IPS-15b (cell line): ENCODE results near the gene IER3.

ENCODE experiments used
- H3K27me3 ChIP-seq: one replicate; pipeline ENCODE4 v1.6.1; 2013; ENCODE audit warnings: low read length; ENCODE audit not compliant: control insufficient read depth, insufficient read depth
- H3K36me3 ChIP-seq: one replicate; pipeline ENCODE4 v1.6.1; 2013; ENCODE audit warnings: low read length; ENCODE audit not compliant: control insufficient read depth, insufficient read depth
- H3K4me1 ChIP-seq: one replicate; pipeline ENCODE4 v1.6.1; 2013; ENCODE audit warnings: mild to moderate bottlenecking, low read length; ENCODE audit not compliant: control insufficient read depth, insufficient read depth
- H3K4me3 ChIP-seq: one replicate; pipeline ENCODE4 v1.5.1; 2013; ENCODE audit warnings: low read depth, low read length
- H3K9ac ChIP-seq: one replicate; pipeline ENCODE4 v1.6.1; 2013; ENCODE audit warnings: low read depth, mild to moderate bottlenecking, low read length
- H3K9me3 ChIP-seq: one replicate; pipeline ENCODE4 v1.6.1; 2013; ENCODE audit warnings: mild to moderate bottlenecking, low read length; ENCODE audit not compliant: control insufficient read depth, insufficient read depth

The IER3 gene

GRCh38 chr6:30741789-30742315 is 2.5 kb downstream of the IER3 start:
- Histone ChIP-seq H3K27me3 (peaks cover 7% of the 10 kb centered on the region), H3K9ac (peak overlapping the region; percentile 83), H3K4me1 (no peaks in the 10 kb centered on the region), H3K4me3 (peak overlapping the region; percentile 94), H3K36me3 (peaks cover 19% of the 10 kb centered on the region), H3K9me3 (no peaks in the 10 kb centered on the region)

- H3K4me1 ChIP-seq, result no peaks in the 10 kb centered on the region
- peaks cover 20% of the 10 kb centered on the region for H3K36me3 ChIP-seq
- no peak overlapping the region for H3K9ac ChIP-seq
Measured at GRCh38 chr6:30741063-30741779, 3.1 kb downstream of the IER3 start.

GRCh38 chr6:30740540-30740870 is 3.8 kb downstream of the IER3 start:
- no peak overlapping the region for H3K4me3 ChIP-seq
- H3K4me1 ChIP-seq, result no peaks in the 10 kb centered on the region
- H3K36me3 ChIP-seq, result peaks cover 25% of the 10 kb centered on the region
- peaks cover 6% of the 10 kb centered on the region for H3K27me3 ChIP-seq
- no peaks in the 10 kb centered on the region for H3K9me3 ChIP-seq
- no peak overlapping the region for H3K9ac ChIP-seq

More at GRCh38 chr6:30741063-30741779, 3.1 kb downstream of the IER3 start:
- peaks cover 7% of the 10 kb centered on the region for H3K27me3 ChIP-seq
- H3K9me3 ChIP-seq, result no peaks in the 10 kb centered on the region
- peak overlapping the region; percentile 94 for H3K4me3 ChIP-seq

GRCh38 chr6:30738532-30738931 is 5.8 kb downstream of the IER3 start:
- Histone ChIP-seq H3K27me3 (no peaks in the 10 kb centered on the region), H3K4me1 (no peaks in the 10 kb centered on the region), H3K9ac (no peak overlapping the region), H3K36me3 (peaks cover 32% of the 10 kb centered on the region), H3K4me3 (no peak overlapping the region), H3K9me3 (no peaks in the 10 kb centered on the region)

- Histone ChIP-seq H3K27me3 (no peaks in the 10 kb centered on the region), H3K36me3 (peaks cover 36% of the 10 kb centered on the region), H3K9ac (no peak overlapping the region), H3K4me3 (no peak overlapping the region), H3K9me3 (no peaks in the 10 kb centered on the region), H3K4me1 (no peaks in the 10 kb centered on the region)
Measured at GRCh38 chr6:30735668-30736314, 8.6 kb downstream of the IER3 start.

- Histone ChIP-seq H3K36me3 (peaks cover 32% of the 10 kb centered on the region), H3K9ac (no peak overlapping the region), H3K4me1 (no peaks in the 10 kb centered on the region), H3K27me3 (no peaks in the 10 kb centered on the region), H3K4me3 (no peak overlapping the region), H3K9me3 (no peaks in the 10 kb centered on the region)
Measured at GRCh38 chr6:30732237-30732943, 12.0 kb downstream of the IER3 start.

GRCh38 chr6:30730601-30731435 is 13.5 kb downstream of the IER3 start:
- no peaks in the 10 kb centered on the region for H3K4me1 ChIP-seq
- peaks cover 26% of the 10 kb centered on the region for H3K36me3 ChIP-seq
- H3K27me3 ChIP-seq, result no peaks in the 10 kb centered on the region
- no peaks in the 10 kb centered on the region for H3K9me3 ChIP-seq
- H3K4me3 ChIP-seq, result peak overlapping the region; percentile 42
- no peak overlapping the region for H3K9ac ChIP-seq

- Histone ChIP-seq H3K36me3 (peaks cover 35% of the 10 kb centered on the region), H3K9ac (no peak overlapping the region), H3K9me3 (no peaks in the 10 kb centered on the region), H3K4me3 (no peak overlapping the region), H3K27me3 (no peaks in the 10 kb centered on the region), H3K4me1 (peaks cover 1% of the 10 kb centered on the region)
Measured at GRCh38 chr6:30727920-30728553, 16.3 kb downstream of the IER3 start.

GRCh38 chr6:30726506-30727413 is 17.6 kb downstream of the IER3 start:
- H3K4me1 ChIP-seq, result peaks cover 3% of the 10 kb centered on the region
- H3K9me3 ChIP-seq, result no peaks in the 10 kb centered on the region
- H3K9ac ChIP-seq, result no peak overlapping the region
- H3K4me3 ChIP-seq, result no peak overlapping the region
- no peaks in the 10 kb centered on the region for H3K27me3 ChIP-seq
- H3K36me3 ChIP-seq, result peaks cover 42% of the 10 kb centered on the region

GRCh38 chr6:30725713-30726505 is 18.4 kb downstream of the IER3 start:
- no peaks in the 10 kb centered on the region for H3K27me3 ChIP-seq
- H3K36me3 ChIP-seq, result peaks cover 46% of the 10 kb centered on the region
- no peak overlapping the region for H3K9ac ChIP-seq
- no peak overlapping the region for H3K4me3 ChIP-seq
- peaks cover 3% of the 10 kb centered on the region for H3K4me1 ChIP-seq
- no peaks in the 10 kb centered on the region for H3K9me3 ChIP-seq
